Activated B cell treated with CpG ODN at 0.5 μM for 24 hours (primary cell): Measurements from ENCODE around the gene HIVEP3. TPM values are rescaled to one million over a fixed set of nuclear protein-coding genes. Genes with fewer than 3 reads are reported as not detected.

Experiments
- ATAC-seq: fragments of 200-7000 bp; cut with Tn5 transposase; one replicate; pipeline ENCODE4 v1.10.0; 2021; ENCODE audit warnings: low read depth, mild to moderate bottlenecking, moderate library complexity
- CTCF ChIA-PET: fragments of 350-600 bp; sonication (Branson Sonifier 250); formaldehyde crosslinking; loops from one replicate; lab custom pipeline; 2021; ENCODE audit warnings: antibody characterized with exemption; lab: Charles Lee
- POLR2A ChIA-PET: fragments of 350-600 bp; sonication (Branson Sonifier 250); formaldehyde crosslinking; loops from one replicate; lab custom pipeline; 2021; ENCODE audit warnings: antibody characterized with exemption; lab: Charles Lee
- DNase-seq: peaks from one replicate; pipeline ENCODE4 v3.0.0; 2022
- H3K27ac Mint-ChIP-seq: one replicate; pipeline ENCODE4 v1.8.0; 2020; ENCODE audit warnings: mixed read lengths
- H3K27me3 Mint-ChIP-seq: one replicate; pipeline ENCODE4 v1.8.0; 2021; ENCODE audit warnings: mixed read lengths
- H3K36me3 Mint-ChIP-seq: one replicate; pipeline ENCODE4 v1.8.0; 2021; ENCODE audit warnings: low read depth, mixed read lengths
- H3K4me1 Mint-ChIP-seq: one replicate; pipeline ENCODE4 v1.8.0; 2021; ENCODE audit warnings: mixed read lengths
- H3K4me3 Mint-ChIP-seq: one replicate; pipeline ENCODE4 v1.8.0; 2020; ENCODE audit warnings: mild to moderate bottlenecking, mixed read lengths
- H3K9me3 Mint-ChIP-seq: one replicate; pipeline ENCODE4 v1.8.0; 2020; ENCODE audit warnings: mixed read lengths
- CTCF ChIP-seq: fragments of 200-600 bp; IDR thresholded peaks from one replicate; pipeline ENCODE4 v1.8.0; 2022; ENCODE audit warnings: antibody characterized with exemption, mild to moderate bottlenecking
- intact Hi-C: fragments of 100-400 bp; cut with micrococcal nuclease; formaldehyde crosslinking; loops from one replicate; pipeline ENCODE4 v1.15.1; 2024
- total RNA-seq: library from RNA; stranded (reverse); gene quantifications from 2 replicates; pipeline ENCODE4 v1.2.3, GENCODE V29; 2022

The HIVEP3 gene
- total RNA-seq, 1 donor from 2014 or later = 14.4 TPM

GRCh38 chr1:41830726-41831125 lies 88.0 kb downstream of the HIVEP3 start:
- intact Hi-C loops = no loop called here
- H3K4me3 Mint-ChIP-seq = no peak overlapping the region
- no peaks in the 10 kb centered on the region for H3K4me1 Mint-ChIP-seq
- no peaks in the 10 kb centered on the region for H3K36me3 Mint-ChIP-seq
- no peaks in the 10 kb centered on the region for H3K27me3 Mint-ChIP-seq
- ATAC-seq = no peak
- no peak for TF ChIP-seq CTCF
- DNase-seq = no peak
- ChIA-PET CTCF (no interaction called here), POLR2A (no interaction called here)
- no peaks in the 10 kb centered on the region for H3K9me3 Mint-ChIP-seq
- no peak overlapping the region for H3K27ac Mint-ChIP-seq

- ChIA-PET CTCF (no interaction called here), POLR2A (no interaction called here)
- H3K4me3 Mint-ChIP-seq = no peak overlapping the region
- H3K27me3 Mint-ChIP-seq = no peaks in the 10 kb centered on the region
- H3K27ac Mint-ChIP-seq = no peak overlapping the region
- no peaks in the 10 kb centered on the region for H3K36me3 Mint-ChIP-seq
- TF ChIP-seq CTCF = no peak
- peaks cover 5% of the 10 kb centered on the region for H3K4me1 Mint-ChIP-seq
- DNase-seq = no peak
- H3K9me3 Mint-ChIP-seq = no peaks in the 10 kb centered on the region
- ATAC-seq = no peak
- intact Hi-C loops = no loop called here
Observed at GRCh38 chr1:41827991-41828570, 90.6 kb downstream of the HIVEP3 start.

- H3K4me1 Mint-ChIP-seq = peaks cover 12% of the 10 kb centered on the region
- intact Hi-C loops = no loop called here
- TF ChIP-seq CTCF = no peak
- H3K27me3 Mint-ChIP-seq = no peaks in the 10 kb centered on the region
- no peaks in the 10 kb centered on the region for H3K36me3 Mint-ChIP-seq
- CTCF ChIA-PET = interaction anchor here (1.3 kb wide), 1 partner anchor 12 kb away, joined by 4 read pairs; no protein-coding TSS in a partner anchor
- ATAC-seq (no peak), DNase-seq (no peak)
- no peaks in the 10 kb centered on the region for H3K9me3 Mint-ChIP-seq
- H3K27ac Mint-ChIP-seq = no peak overlapping the region
- H3K4me3 Mint-ChIP-seq = no peak overlapping the region
- POLR2A ChIA-PET = no interaction called here
Observed at GRCh38 chr1:41823471-41823870, 95.3 kb downstream of the HIVEP3 start.

GRCh38 chr1:41822866-41823265 lies 95.9 kb downstream of the HIVEP3 start:
- Mint-ChIP-seq H3K27me3 (no peaks in the 10 kb centered on the region), H3K27ac (no peak overlapping the region)
- CTCF ChIA-PET = no interaction called here

GRCh38 chr1:41819843-41820242 lies 98.9 kb downstream of the HIVEP3 start:
- intact Hi-C loops = no loop called here
- CTCF ChIA-PET = no interaction called here
- DNase-seq (no peak), ATAC-seq (no peak)
- Mint-ChIP-seq H3K4me3 (no peak overlapping the region), H3K4me1 (peaks cover 12% of the 10 kb centered on the region), H3K27ac (no peak overlapping the region), H3K27me3 (no peaks in the 10 kb centered on the region), H3K36me3 (no peaks in the 10 kb centered on the region), H3K9me3 (no peaks in the 10 kb centered on the region)
- POLR2A ChIA-PET = no interaction called here
- TF ChIP-seq CTCF = no peak

More at GRCh38 chr1:41822866-41823265, 95.9 kb downstream of the HIVEP3 start:
- POLR2A ChIA-PET = no interaction called here
- ATAC-seq (peak; percentile 37), DNase-seq (no peak)
- Mint-ChIP-seq H3K36me3 (no peaks in the 10 kb centered on the region), H3K4me3 (no peak overlapping the region), H3K9me3 (no peaks in the 10 kb centered on the region), H3K4me1 (peaks cover 12% of the 10 kb centered on the region)
- intact Hi-C loops = no loop called here
- no peak for TF ChIP-seq CTCF
